ENCODE data around the gene ATN1.
A peak's percentile ranks its signal among the peaks of the same experiment; 100 is the strongest.
"Not testable (repeated sequence)": the region's sequence is repeated elsewhere in the genome, so short reads cannot be mapped to it uniquely, and the experiment has no call there.

ATN1 gene

DNA sequence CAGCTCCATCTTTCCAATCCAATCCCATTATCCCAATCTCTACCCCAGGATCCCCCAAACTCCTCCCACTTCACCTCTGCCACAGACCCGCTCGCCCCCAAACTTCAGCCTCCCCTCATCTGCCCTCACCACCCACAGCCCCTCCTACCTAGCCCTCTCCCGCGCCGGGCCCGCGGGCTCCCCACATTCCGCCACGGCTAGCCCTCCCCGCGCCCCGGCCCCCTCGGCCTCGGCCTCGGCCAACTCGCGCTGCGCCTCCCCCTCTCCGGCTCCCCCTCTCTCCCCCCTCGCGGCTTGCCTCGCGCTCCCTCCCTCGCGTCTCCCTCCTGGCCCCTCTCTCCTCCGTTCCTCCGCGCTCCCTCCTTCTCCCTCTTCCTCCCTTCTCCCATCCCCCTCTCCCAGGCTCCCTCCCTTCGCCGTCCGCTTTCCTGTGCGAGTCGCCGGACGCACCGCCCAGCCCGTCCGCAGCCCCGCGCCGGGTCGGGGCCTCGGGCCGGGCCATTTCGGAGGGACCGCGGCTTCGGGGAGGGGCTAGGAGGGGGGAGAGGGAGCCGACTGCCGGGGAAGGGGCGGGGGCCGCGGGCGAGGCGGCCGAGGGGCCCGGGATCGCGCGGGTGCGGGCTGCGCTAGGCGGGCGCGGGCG is at the start of gene ATN1:
Gene ATN1, plus strand, starts transcription at position 581 of the 643 bp plus-strand sequence. CDS start 6,043 bp downstream, outside the sequence.
- no peak for DNase-seq (ENCODE audit: low read depth in 2 of 2)

DNA sequence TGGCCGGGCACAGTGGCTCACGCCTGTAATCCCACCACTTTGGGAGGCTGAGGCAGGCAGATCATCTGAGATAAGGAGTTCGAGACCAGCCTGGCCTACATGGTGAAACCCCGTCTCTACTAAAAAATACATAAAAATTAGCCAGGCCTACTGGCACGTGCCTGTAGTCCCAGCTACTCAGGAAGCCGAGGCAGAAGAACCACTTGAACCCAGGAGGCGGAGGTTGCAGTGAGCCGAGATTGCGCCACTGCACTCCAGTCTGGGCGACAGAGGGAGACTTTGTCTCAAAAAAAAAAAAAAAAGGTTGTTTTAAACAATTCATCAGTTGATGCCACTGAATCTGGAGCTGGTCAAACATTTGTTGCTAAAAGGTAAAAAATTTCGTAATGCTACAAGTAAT is 47.9 kb upstream of the ATN1 start:
- DNase-seq (ENCODE audit: low read depth in 2 of 2), result not testable (repeated sequence)

GRCh38 chr12:6883252-6883651 is 44.5 kb upstream of the ATN1 start:
- DNase-seq (ENCODE audit: low read depth in 2 of 2), result no peak

DNA sequence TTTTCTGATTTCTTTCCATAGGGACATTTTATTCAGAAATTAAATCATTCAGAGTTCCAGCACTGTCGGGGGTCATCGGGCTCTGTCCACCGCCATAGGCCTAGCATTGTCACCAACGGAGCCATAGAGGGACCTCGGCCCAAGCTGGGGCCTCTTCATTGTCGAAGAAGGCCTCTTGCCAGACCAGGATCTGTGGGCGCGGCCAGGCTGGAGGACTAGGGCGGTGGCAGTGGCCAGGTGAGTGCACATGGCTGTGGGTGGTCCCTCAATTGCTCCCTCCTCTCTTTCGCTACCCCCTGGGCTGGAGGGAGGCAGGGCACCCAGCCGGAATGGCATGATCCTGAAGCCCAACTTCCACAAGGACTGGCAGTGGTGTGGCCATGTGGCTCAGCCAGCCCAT is 44.1 kb upstream of the ATN1 start:
- DNase-seq (ENCODE audit: low read depth in 2 of 2), result no peak

DNA sequence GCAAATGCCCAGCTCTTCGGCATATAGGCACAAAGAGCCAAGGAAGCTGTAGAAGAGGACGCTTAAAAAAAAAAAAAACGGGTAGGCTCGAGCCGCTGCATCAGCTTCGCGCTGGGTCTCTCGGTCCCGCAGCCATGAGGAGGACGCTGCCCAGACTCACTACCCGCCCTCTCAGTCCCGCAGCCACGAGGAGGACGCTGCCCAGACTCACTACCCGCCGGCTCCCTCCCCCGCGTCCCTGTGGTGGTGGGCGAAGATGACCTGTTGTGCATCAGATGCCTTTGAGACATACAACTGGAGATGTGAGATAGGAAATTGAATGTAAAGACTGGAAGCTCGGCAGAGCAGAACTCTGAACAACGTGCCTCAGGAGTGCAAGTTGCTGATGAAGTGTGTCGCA is 43.2 kb upstream of the ATN1 start:
- no peak for DNase-seq (ENCODE audit: low read depth in 2 of 2)

DNA sequence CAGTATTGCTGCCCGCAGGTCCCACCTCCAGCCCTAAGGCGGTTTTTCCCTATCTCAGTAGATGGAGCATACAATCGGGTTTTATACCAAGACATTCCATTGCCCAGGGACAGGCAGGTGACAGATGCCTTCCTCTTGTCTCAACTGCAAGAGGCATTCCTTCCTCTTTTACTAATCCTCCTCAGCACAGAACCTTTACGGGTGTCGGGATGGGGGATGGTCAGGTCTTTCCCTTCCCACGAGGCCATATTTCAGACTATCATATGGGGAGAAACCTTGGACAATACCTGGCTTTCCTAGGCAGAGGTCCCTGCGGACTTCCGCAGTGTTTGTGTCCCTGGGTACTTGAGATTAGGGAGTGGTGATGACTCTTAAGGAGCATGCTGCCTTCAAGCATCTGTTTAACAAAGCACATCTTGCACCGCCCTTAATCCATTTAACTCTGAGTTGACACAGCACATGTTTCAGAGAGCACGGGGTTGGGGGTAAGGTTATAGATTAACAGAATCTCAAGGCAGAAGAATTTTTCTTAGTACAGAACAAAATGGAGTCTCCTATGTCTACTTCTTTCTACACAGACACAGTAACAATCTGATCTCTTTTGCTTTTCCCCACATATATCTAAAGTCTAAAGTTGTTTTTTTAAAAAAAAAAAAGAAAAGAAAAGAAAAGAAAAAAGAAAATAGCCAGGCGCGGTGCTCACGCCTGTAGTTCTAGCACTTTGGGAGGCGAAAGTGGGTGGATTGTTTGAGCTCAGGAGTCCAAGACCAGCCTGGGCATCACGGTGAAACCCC is 41.4 kb upstream of the ATN1 start:
- not testable (repeated sequence) for DNase-seq (ENCODE audit: low read depth in 2 of 2)

DNA sequence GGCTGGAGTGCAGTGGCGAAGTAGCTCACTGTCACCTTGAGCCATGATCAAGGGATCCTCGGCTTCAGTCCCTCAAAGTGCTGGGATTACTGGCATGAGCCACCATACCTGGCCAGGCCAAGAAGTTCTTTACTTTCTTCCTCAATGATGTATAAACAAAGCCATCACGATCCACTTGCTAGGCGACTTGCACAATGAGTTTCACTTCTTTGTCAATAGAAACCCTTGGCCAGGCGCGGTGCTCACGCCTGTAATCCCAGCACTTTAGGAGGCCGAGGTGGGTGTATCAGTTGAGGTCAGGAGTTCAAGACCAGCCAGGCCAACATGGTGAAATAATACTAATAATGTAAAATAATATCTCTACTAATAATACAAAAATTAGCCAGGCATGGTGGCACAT is 40.3 kb upstream of the ATN1 start:
- DNase-seq (ENCODE audit: low read depth in 2 of 2), result no peak

- DNase-seq (ENCODE audit: low read depth in 2 of 2), result no peak
Observed at GRCh38 chr12:6888360-6888759, 39.4 kb upstream of the ATN1 start.

DNA sequence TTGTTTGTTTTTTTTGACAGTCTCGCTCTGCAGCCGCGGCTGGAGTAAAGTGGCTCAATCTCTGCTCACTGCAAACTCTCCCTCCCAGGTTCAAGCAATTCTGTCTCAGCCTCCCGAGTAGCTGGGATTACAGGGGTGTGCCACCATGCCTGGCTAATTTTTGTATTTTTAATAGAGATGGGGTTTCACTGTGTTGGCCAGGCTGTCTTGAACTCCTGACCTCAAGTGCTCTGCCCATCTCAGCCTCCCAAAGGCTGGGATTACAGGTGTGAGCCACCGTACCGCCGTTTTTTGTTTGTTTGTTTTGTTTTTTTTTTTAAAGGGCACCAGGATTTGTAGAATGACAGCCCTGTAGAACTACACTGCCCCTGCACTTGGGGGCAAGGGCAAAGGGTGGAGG is 39.0 kb upstream of the ATN1 start:
- not testable (repeated sequence) for DNase-seq (ENCODE audit: low read depth in 2 of 2)

DNA sequence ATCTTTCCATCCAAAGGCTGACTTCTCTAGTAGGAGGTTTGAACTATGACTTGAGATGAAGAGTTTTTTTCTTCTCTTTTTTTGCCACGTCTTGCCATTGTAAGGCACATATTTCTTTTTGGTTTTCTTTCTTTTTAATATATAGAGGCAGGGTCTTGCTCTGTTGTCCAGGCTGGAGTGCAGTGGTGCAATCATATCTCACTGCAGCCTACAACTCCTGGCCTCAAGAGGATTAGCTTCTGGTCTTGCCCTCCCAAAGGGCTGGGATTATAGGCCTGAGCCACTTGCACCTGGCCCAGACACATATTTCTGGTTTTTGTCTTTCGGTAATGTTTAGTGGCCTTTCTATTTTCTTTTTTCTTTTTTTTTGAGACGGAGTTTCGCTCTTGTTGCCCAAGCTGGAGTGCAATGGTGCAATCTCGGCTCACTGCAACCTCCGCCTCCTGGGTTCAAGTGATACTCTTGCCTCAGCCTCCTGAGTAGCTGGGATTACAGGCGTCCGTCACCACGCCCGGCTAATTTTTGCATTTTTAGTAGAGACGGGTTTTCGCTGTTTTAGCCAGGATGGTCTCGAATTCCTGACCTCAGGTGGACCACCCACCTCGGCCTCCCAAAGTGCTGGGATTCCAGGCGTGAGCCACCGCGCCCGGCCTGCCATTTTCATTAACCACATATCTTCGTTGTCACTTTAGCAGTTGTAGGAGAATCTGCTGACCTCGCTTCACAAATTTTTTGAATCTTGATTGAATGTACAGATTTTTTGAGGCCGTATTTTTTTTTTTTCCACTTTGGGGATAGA is 37.8 kb upstream of the ATN1 start:
- DNase-seq (ENCODE audit: low read depth in 2 of 2), result not testable (repeated sequence)

DNA sequence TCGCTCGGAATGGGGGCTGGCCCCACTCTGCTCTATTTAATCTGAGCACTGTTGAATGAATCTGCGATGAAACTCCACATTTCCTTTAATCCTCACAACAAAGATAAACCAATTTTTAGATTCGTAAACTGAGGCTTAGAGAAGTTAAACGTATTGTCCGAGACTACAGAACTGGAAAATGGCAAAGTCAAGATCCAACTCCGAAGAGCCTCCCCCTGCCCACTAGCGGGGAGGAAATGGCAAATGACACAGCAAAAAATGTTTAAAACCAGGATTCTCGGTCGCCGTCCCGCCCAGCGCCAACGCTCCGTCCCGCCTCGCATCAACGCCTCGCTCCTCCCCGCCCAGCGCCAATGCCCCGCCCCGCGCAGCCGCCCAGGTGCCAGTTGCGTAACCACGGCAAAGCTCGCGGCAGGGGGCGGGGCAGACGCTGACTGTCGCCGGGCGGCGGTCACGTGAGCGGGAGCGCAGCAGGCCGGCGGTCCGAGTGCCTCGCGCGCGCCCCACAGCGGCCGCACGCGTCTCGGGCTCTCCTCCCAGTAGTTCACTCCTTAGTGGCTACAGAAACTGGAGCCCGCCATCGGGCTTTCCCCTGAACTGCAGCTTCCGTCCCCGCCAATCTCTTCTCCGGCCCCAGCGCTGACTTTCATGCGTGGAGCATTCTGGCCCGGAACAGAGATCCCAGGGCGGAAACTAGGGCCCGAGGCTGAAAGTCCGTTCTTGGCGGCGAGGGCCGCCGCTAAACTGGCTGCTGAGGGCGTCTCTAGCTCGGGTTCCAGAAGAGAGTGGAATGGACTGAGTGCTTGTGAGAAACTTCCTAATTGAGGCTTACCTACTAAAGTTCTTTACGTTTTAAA is 36.7 kb upstream of the ATN1 start:
- peak; percentile 97 to 99 for DNase-seq (ENCODE audit: low read depth in 2 of 2)

- DNase-seq (ENCODE audit: low read depth in 2 of 2), result no peak
Observed at GRCh38 chr12:6891646-6892001, 36.1 kb upstream of the ATN1 start.

GRCh38 chr12:6892683-6893082 is 35.1 kb upstream of the ATN1 start:
- DNase-seq (ENCODE audit: low read depth in 2 of 2), result not testable (repeated sequence)

DNA sequence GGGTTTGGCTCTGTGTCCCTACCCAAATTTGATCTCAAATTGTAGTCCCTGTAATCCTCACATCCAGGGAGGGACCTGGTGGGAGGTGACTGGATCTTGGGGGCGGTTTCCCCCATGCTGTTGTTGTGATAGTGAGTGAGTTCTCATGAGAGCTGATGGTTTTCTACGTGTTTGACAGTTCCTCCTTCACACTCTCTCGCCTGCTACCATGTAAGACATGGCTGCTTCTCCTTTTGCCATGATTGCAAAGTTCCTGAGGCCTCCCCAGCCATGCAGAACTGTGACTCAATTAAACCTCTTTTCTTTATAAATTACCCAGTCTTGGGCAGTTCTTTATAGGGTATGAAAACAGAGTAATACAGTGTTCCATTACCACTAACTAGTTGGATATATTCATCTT is 33.4 kb upstream of the ATN1 start:
- DNase-seq (ENCODE audit: low read depth in 2 of 2), result no peak

DNA sequence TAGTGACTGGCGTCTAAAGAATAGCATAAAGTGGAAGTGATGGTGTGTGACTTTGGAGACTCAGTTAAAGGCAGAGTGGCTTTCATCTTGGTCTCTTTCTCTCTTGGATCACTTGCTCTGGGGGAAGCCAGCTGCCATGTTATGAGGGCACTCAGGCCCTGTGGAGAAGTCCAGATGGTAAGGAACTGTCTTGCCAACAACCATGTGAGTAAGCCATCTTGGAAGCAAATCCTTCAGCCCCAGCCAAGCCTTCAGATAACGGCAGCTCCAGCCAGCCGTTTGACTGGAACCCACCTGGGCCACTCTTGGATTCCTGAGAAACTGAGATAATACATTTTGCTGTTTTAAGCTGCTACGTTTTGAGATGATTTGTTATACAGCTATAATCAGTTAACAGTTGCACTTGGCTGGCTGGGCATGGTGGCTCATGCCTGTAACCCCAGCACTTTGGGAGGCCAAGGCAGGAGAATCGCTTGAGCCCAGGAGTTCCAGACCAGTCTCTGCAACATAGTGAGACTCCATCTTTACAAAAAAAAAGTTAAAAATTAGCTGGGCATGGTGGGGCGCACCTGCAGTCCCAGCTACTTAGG is 30.8 kb upstream of the ATN1 start:
- no peak for DNase-seq (ENCODE audit: low read depth in 2 of 2)

DNA sequence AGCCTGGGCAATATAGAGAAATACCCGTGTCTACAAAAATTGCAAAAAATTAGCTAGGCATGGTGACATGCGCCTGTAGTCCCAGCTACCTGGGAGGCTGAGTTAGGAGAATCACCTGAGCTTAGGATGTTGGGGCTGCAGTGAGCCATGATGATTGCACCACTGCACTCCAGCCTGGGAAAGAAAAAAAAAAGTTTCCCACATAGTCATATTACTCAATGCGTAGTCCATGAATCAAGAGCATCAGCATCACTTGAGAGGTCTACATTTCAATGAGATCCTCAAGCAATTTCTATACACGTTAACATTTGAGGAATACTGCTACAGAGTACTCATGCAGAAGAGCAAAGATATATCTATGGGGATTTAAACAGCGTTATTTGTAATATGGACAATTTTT is 28.3 kb upstream of the ATN1 start:
- DNase-seq (ENCODE audit: low read depth in 2 of 2), result no peak

DNA sequence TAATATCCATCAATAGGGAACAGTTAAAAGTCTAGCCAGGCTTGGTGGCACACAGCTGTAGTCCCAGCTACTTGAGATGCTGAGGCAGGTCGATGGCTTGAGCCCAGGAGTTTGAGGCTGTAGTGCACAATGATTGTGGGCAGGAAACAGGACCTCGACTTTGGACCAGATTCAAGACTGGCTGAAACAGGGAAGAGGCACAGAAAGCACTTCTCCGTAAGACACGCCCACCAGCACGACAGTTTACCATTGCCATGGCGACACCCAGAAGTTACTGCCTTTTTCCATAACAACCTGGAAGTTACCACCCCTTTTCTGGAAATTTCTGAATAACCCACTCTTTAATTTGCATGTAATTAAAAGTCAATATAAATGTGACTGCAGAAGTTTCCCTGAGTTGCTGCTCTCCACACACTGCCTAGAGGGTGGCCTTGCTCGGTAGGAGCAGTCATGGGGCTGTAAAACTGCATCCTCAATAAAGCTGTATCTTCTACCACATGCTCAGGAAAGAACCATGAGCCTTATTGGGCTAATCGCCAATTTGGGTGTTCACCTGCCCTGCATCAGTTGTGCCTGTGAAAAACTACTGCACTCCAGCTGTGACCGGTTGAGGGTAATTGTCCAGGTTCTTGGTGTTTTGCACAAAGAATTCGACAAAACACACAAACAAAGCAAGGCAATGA is 27.8 kb upstream of the ATN1 start:
- no peak for DNase-seq (ENCODE audit: low read depth in 2 of 2)

- no peak for DNase-seq (ENCODE audit: low read depth in 2 of 2)
Observed at GRCh38 chr12:6902448-6902847, 25.3 kb upstream of the ATN1 start.

DNA sequence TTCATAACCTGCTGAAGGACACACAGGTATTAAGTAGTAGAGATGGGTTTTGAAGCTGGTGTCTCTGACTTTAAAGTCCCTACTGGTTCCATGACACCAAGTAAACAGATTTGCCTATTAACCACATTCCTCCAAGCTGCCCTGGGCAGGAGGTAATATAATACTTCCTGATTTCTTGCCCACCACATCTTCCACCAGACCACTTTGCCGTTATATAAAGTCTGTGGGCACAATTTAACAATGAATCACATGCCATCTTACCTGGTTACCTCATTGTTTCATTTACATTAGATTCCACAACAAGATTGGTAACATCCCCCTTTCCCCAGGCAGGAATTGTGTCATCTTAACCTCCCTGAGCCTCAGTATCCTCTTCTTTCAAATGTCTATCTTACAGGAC is 24.0 kb upstream of the ATN1 start:
- DNase-seq (ENCODE audit: low read depth in 2 of 2), result no peak
